GM21367 (cell line): ENCODE measurements around the gene SHQ1.
"Not testable (repeated sequence)": the region's sequence is repeated elsewhere in the genome, so short reads cannot be mapped to it uniquely, and the experiment has no call there.

Experiments used
- ATAC-seq: cut with Tn5 transposase; IDR thresholded peaks from one replicate; pipeline ENCODE4 v1.9.1; 2021; ENCODE audit not compliant: unreplicated experiment

The SHQ1 gene

DNA sequence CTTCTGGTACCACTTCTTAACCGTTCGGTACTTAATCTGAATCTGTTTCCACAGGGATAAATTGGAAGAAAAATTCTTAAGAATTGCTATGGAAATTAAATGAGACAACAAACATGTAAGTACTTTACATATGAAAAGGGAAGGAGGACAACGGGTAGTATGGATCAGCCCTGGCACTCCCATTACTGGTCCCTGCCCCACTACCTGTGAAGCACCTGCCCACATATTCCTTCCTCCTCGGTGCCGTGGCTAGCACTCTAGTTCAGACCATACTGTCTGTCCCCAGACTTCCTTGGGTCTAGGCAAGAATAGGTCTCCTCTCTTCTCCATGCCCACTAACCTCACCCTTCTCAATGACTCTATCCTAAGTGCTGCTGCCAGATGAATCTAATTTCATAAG lies 46.2 kb downstream of the SHQ1 start:
- ATAC-seq = no peak

DNA sequence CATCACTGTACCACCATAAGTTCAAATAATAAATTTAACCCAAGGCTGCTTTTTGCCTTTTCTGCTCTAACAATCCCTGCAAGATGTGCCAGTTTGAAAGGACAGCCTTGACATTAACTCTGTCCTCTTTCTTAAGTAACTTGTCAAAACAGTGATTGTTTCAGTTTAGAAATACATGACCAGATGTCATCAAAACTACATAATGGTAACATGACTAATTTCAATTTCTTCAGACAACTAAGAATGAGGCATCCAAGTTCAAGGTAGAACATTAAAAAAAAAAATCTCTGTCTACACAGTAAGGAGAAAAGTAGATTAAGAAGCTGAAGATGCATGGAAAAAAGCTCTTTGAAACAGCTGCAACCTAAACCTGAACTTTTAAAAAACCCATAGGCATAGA lies 47.4 kb downstream of the SHQ1 start:
- no peak for ATAC-seq

DNA sequence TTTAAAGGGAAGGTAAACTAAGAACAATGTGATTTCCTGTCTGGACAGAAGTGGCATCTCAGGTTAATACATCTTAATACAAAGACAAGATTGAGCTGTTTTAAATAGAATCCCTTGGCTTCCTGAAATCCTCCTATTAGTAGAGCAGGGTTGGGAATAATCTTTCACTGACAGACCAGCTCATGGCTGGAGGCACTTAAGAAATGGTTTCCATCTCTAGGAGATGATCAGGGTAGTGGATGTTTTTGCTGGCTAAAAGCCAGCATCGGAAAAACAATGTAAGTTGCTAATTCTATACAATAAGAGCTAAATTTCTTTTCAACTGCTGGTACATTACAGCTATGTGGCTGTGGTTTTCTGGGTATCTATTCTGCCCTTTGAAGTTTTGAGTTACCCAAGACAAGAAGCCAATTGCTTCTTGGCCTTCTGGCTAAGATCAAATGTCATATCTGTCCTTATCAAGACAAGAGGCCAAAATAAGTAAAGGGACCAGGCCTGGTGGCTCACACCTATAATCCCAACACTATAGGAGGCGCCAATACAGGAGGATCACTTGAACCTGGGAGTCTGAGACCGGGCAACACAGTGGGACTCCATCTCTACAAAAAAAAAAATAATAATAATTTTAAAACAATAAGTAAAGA lies 49.6 kb downstream of the SHQ1 start:
- no peak for ATAC-seq

DNA sequence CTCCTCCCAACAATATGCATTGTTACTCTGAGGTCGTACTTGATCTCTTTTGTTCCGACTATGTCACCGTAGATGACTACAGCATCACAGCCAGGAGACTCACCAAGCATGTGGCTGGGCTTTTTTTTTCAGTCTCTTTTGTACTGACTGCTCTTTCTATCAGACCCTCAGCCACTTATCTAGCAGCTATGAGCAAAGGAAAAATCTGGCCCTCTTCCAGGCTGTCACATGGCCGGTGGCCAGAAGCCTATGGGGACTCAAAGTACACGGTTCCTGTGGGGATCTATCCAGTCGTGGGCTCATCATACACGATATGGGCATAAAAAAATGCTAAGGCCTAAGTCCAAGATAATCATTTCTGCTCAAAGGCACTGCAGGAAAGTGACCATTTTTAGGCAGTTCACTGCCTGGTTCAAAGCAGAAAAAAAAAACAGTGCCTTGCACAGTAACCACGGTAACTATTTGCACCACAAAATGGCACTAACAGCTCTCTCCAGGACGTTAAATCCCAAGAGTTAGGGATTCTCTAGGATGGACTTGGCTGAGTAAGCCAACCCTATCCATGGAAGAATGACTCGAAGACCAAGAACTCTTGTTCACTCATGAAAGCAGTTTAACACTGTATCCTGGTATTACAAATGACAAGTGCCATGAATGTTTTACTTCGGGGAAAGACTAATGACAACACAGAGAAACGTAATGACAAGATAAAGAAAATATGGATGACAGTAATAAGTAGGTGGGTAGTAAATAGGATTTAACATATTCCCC lies 50.3 kb downstream of the SHQ1 start:
- ATAC-seq = no peak

DNA sequence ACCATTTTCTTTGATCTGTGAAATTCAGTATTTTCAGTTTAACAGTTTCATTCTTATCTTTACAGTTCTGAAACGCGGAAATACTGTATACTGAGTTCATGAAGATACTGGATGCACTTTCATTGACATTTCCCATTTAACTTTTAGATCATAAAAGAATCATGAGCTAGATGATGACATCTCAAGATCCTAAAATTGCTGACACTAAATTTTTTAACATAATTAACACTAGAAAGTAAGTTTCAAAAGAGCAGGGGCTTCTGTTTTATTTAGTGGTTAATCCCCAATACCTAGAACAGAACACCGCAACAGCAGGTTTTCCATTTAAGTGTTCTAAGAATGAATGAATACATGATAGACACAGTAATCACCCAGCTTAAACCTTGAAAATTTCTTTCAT lies 54.2 kb downstream of the SHQ1 start:
- no peak for ATAC-seq

DNA sequence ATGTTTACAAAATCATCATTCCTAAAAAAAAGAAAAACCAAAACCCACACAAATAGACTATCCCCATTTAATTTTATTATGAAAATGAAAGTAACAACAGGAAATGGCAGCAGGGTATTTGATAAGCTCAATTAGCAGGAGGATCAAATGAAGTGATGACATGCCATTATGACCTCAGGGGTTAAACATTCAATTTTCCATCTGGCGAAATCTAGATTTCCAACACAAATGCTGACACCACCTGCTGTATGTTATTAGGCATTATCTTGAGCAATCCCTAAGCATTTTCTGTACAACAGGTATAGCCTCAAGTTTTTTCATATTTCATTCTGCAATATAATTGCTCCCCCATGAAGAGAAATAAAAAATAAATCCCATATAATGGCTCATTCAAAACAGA lies 57.1 kb downstream of the SHQ1 start:
- ATAC-seq = no peak

DNA sequence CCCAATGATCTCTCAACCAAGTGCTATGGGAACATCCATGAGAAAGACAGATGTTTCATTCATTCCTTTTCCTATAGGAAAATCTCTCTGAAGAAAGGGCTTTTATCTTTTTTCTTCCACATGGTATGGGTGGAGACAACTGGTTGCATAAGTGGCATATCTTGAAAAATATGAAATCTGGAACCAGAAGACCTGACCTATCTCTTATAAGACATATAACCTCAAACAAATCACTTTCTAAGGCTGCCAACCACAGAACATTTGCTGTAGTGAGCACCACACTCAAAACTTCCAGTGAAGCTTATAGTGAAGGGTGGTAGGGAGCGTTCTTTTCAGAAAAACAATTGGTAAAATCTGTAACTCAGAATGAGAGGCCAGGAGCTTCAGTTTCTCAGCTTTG lies 58.5 kb downstream of the SHQ1 start:
- ATAC-seq = no peak

DNA sequence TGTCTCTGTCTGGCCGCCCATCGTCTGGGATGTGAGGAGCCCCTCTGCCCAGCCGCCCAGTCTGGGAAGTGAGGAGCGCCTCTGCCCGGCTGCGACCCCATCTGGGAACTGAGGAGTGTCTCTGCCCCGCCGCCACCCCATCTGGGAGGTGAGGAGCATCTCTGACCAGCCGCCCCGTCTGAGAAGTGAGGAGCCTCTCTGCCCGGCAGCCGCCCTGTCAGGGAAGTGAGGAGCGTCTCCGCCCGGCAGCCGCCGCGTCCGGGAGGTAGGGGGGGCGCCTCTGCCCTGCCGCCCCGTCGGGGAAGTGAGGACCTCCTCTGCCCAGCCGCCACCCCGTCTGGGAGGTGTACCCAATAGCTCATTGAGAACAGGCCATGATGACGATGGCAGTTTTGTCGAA lies 60.0 kb downstream of the SHQ1 start:
- ATAC-seq = not testable (repeated sequence)

DNA sequence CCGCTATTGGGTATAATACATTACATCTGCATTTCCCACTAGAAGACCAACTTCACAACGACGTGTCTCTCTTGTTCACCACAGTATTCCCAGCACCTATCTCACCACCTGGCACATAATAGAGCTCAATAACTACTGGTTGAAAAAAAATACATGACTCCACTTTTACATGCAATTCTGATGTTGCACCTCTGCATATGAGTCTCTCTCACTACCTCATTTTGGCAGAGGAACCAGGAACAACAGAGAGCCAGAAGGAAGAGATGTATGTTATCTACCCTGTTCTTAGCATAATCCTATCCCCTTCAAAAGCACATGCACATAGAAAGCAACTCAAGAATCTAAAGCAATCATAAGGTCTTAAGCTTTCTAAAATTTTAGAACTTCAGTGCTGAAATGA lies 61.6 kb downstream of the SHQ1 start:
- ATAC-seq = no peak

DNA sequence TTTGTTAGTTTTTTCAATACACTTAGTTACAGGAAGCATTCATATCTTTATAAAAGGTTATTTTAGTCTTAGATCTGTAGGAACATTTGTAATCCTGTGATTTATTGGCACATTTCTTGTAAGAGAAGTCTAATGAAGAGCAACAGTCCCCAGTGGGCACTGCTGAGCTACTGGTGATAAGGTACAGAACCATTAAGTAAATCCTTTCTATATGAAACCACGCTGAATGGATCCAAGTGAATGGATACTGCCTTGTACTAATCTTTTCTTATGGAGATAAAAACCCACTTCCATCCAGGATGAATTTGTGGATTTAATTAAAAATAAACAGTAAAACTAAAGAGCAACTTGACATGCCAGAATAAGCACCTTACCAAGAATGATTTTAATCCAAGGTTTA lies 64.0 kb downstream of the SHQ1 start:
- no peak for ATAC-seq

DNA sequence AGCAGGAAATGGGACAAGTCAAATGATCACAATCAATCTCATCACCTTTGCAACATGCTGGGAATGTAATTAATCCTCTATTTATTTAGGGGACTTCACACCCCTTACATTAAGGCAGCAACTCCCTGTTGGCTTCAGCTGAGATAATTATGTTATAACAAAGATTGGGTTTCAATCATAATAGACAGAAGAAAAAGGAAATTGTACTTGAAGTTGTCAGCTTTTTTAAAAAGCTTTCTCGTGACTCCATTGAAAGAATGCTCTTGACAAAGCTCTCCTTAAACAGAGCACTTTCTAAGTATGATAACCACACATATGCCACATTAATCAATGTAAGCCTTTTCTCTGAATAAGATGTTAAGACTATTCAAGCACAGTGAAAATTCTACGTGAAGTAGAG lies 65.7 kb downstream of the SHQ1 start:
- ATAC-seq = no peak

DNA sequence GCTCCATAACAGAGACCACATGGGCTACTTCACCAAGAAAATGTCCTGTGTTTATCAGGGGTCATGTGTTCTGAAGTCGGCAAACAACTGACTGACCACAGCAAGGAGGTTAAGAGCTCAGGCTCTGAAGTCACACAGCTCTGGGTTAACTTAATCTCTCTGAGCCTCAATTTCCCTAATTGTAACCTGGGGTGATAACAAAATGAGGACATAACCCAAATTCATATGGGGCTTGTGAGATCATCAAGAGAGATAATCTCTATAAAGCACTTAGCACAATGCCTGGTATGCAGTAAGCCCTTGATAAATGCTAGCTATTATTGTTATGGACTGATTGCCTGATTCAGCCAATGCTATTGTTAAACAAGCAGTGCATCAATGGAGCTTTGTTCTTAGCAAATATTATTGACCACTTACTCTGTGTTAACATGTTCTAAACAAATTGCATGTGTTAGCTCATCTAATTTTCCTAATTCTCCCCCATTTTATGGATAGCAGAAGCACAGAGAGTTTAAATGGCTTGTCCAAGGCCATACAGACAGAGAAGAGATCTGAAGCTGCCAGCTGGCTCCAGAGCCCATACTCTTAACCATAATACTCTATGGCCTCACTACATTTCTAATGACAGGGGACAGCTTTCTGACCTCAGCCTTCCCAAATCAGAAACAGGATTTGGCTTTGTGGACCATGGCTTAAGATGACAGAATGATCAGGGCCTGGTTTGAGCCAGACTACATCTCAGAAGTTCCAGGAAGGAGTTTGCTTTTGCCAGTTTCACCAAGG lies 78.3 kb downstream of the SHQ1 start:
- ATAC-seq = no peak

DNA sequence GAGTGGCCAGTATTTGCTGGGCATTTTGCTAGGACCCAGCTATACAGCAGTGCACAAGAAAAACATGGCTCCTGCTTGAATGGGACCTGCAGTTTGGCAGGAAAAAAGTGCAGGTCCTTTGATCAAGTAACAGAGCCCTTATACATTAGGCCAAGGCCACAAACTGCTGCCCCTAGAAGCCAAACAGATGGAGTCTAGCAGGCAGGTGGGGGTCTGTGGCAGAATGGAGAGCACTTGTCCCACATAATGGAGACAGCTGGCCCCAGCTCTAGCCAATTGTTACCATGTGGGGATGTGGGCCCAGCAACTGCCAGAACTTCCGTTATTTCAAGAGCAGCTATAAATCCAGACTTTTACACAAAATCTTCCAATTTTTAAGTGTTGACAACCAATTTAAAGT lies 79.3 kb downstream of the SHQ1 start:
- ATAC-seq = no peak

DNA sequence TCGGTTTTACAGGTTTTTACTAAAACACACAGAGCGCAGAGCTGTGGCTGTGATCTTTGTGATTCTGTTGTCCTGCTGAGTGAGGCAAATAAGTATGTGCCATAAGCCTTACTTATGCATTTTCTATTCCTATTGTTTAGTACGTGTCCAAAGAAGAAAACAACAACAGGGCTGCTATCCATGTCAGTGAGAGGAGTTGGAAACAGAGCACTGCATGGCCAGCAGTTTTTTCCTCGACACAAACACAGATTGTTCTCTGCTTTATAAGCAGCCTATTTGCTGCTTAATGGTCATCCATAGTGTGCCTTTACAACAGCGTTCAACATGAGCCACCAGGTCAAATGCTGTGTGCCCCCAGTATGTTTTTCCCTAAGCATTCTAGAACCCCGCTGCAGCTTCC lies 79.8 kb downstream of the SHQ1 start:
- no peak for ATAC-seq

DNA sequence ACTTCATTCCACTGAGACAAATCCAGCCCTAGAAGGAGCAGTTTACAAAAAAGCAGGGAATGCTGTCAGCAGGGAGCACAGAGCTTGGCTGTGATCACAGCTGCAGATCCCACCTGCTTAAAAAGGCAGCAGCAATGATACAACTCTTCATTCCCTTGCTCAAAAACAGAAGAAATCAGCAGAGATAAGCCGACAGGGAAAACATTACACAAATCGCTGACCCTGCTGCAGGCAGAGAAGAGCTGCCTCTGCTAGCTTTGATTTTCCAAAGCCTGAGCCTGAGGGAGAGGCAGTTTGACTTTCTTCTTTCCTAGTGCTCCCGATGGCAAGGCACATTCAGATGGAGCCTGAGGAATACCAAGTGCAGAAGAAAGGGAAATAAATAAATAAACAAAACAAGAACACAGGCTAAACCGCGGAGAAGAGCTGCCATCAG lies 80.2 kb downstream of the SHQ1 start:
- ATAC-seq = no peak

DNA sequence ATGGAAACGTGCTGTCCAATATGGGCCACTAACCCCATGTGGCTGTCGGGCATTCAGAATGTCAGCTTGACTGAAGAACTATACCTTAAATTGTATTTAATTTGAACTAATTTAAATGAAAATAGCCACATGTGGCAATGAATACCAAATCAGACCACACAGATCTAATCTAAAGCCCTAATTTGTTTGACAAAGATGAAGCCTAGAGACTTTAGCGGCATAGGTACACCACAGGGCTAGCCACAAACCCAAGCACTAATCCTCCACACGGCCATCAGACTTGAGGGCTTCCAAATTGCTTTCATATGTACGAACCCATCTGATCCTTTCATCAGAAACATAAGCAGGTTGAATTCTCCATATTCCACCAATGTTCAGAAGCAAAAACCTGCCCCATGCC lies 81.4 kb downstream of the SHQ1 start:
- no peak for ATAC-seq

DNA sequence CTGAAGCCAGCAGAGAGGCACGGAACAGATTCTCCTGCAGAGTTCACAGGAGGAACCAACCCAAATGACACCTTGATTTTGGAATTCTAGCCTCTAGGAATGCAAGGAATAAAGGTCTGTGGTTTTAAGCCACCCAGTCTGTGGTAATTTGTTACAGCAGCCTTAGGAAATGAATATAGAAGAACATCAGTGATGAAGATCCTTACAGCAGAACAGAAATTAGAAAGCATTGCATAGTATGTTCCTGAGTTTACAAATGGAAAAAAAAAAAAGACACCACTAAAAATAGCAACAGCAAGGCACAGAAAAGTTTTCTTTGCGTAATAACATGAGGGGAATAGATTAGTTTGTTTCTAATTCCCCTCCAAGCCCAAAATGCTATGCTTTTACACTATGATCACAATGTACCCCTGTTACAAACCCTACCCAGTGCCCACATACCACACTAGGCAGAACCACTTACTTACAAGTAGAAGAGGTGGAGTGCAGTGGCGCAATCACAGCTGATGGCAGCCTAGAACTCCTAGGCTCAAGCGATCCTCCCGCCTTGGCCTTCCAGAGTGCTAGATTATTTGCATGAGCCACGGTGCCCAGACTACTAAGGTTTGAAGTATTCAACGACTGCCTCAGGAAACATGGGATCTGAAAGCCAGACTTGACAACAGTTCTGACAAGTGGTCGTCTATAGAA lies 84.3 kb downstream of the SHQ1 start:
- no peak for ATAC-seq

DNA sequence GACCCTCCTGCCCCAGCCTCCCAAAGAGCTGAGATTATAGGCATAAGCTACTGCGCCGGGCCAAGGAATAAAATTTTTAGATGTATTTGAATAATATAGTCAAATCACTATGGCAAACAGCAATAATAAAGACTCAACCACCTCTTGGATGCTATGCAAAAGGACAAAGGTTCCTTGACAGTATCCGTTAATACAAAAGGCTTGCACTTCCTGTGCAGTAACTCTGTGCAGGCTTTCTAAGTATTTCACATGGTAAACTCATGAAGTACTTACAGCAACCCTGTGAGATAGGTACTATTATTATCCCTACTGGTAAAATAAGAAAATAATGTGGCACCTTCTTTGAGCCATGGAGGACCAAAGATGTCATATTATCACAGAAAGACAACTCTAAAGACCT lies 86.8 kb downstream of the SHQ1 start:
- ATAC-seq = no peak

DNA sequence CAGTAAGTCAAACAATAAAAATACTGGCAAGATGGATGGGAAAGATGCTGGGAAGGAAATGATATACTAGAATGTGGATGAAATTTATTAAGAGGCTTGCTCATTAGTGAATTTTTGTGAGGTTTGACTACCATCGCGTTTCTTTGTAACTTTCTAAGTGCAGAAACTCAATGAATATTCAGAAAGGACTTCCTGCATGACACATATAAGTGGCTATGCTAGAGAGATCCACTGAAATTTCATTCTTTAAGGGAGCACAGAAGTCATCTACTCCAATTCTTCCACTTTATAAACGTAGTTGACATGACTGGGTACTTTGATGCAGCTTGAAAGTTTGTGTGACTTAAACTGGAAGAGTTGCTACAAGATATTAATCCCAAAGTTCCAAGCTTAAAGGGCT lies 88.0 kb downstream of the SHQ1 start:
- ATAC-seq = no peak

DNA sequence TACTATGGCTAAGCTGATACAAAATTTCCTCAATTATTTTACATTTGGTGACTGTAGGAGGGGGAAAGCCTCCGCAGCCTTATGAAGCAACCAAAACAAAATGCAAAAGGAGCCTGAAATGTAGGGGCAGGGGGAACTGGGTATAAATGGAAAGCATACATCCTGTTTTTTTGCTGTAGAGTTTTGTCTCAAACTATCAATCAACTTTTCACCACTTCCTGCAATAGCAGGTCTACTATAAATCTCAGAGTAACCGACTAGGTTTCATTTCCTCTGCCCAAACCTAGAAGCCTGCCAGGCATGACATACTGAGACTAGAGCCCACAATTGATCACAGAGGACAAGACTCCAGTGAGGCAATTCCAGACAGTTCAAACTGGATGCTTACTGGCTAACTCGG lies 91.3 kb downstream of the SHQ1 start:
- peak; percentile 100 for ATAC-seq

DNA sequence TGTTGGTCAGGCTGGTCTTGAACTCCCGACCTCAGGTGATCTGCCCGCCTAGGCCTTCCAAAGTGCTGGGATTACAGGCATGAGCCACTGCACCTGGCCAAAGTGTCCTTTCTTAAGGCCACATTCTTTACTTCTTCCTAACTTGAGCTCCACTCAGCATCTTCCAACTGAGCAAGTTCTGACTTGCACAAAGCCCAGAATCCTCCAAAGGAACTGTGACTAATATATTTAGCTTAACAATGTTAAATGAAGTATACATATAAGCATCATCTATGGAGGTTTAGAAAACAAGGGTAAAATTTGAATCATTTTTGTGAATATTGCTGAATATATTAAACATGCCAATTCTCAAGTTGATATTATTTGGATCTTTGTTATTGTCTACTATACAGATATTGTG lies 93.7 kb downstream of the SHQ1 start:
- ATAC-seq = no peak

DNA sequence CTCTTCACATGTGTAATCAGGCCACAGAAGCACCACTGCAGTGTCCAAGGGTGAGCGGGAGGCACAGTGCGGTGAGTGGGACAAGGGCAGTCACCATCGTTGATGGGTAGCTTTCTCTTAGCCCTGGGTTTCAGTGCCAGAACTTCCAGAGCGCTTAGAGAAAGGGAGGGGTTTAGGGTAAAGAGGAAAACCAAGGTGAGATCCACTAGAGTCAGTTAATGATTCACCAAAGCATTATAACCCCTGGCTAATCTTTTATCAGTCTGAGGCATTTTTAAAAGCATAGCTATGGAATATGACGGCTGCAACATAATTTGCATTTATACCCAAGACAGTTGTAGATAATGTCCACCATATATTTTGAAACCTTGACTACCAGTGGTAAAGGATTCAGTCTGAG lies 94.8 kb downstream of the SHQ1 start:
- ATAC-seq = no peak
